SU-DHL-6 (cell line): ENCODE data around the gene SHROOM2.

ENCODE experiments used
- H2AFZ ChIP-seq: fragments of 200-600 bp; sonication (generic); 2 replicates; pipeline ENCODE4 v1.6.1; 2014; ENCODE audit warnings: low read depth, mild to moderate bottlenecking, moderate library complexity, mixed read lengths, antibody characterized with exemption, low read length; ENCODE audit not compliant: severe bottlenecking
- H3F3A ChIP-seq: fragments of 200-600 bp; shearing (Covaris generic); 2 replicates; pipeline ENCODE4 v1.6.0; 2016; ENCODE audit warnings: antibody characterized with exemption, mild to moderate bottlenecking; ENCODE audit not compliant: insufficient read depth
- H3K27ac ChIP-seq: fragments of 200-600 bp; sonication (generic); 2 replicates; pipeline ENCODE4 v1.5.1; 2016; ENCODE audit warnings: low read depth, mild to moderate bottlenecking, low read length, moderate library complexity, mixed read lengths
- H3K27me3 ChIP-seq: fragments of 200-600 bp; sonication (generic), shearing (Covaris generic); 2 replicates; pipeline ENCODE4 v1.6.0; 2014; ENCODE audit warnings: mild to moderate bottlenecking, low read length
- H3K36me3 ChIP-seq: fragments of 200-600 bp; sonication (generic); 2 replicates; pipeline ENCODE4 v1.6.1; 2014; ENCODE audit warnings: mild to moderate bottlenecking, low read length, mixed read lengths
- H3K4me2 ChIP-seq: fragments of 300-600, 200-600 bp; shearing (Covaris generic), sonication (generic); 2 replicates; pipeline ENCODE4 v1.6.0; 2014; ENCODE audit warnings: low read length, low read depth, mild to moderate bottlenecking; ENCODE audit not compliant: poor library complexity, severe bottlenecking
- H3K4me3 ChIP-seq: fragments of 200-600 bp; sonication (generic); 2 replicates; pipeline ENCODE4 v1.5.1; 2014; ENCODE audit warnings: antibody characterized with exemption, low read length, mild to moderate bottlenecking, mixed read lengths; ENCODE audit not compliant: insufficient read depth, poor library complexity, severe bottlenecking
- H3K79me2 ChIP-seq: fragments of 200-600 bp; sonication (generic); 2 replicates; pipeline ENCODE4 v1.6.1; 2014; ENCODE audit warnings: mild to moderate bottlenecking, low read length, moderate library complexity; ENCODE audit not compliant: insufficient read depth
- H3K9ac ChIP-seq: fragments of 200-600 bp; sonication (generic); 2 replicates; pipeline ENCODE4 v1.7.0; 2014; ENCODE audit warnings: mild to moderate bottlenecking, low read length
- H3K9me2 ChIP-seq: fragments of 200-600 bp; sonication (generic); replicated peaks from 2 replicates; pipeline ENCODE4 v1.6.1; 2014; ENCODE audit warnings: low read length; ENCODE audit not compliant: insufficient read depth
- H3K9me3 ChIP-seq: fragments of 200-600 bp; sonication (generic); 2 replicates; pipeline ENCODE4 v1.6.1; 2014; ENCODE audit warnings: low read length, mixed read lengths; ENCODE audit not compliant: insufficient read depth
- H4K20me1 ChIP-seq: fragments of 200-600 bp; sonication (generic); 2 replicates; pipeline ENCODE4 v1.6.1; 2014; ENCODE audit warnings: low read depth, mild to moderate bottlenecking, antibody characterized with exemption, low read length, moderate library complexity, mixed read lengths
- EZH2phosphoT487 ChIP-seq: fragments of 200-600 bp; sonication (generic), shearing (Covaris generic); conservative IDR thresholded peaks from 2 replicates; pipeline ENCODE4 v1.6.1; 2018; ENCODE audit warnings: mild to moderate bottlenecking, antibody characterized with exemption, low read length, moderate library complexity, mixed read lengths
- TF ChIP-seq, protein P1 (sequence below): fragments of 200-600 bp; sonication (generic); IDR thresholded peaks from one replicate; pipeline ENCODE4 v1.5.1; 2017; ENCODE audit warnings: antibody characterized with exemption, mild to moderate bottlenecking, low read length, moderate library complexity; ENCODE audit not compliant: insufficient read depth, poor library complexity, severe bottlenecking

The SHROOM2 gene

DNA sequence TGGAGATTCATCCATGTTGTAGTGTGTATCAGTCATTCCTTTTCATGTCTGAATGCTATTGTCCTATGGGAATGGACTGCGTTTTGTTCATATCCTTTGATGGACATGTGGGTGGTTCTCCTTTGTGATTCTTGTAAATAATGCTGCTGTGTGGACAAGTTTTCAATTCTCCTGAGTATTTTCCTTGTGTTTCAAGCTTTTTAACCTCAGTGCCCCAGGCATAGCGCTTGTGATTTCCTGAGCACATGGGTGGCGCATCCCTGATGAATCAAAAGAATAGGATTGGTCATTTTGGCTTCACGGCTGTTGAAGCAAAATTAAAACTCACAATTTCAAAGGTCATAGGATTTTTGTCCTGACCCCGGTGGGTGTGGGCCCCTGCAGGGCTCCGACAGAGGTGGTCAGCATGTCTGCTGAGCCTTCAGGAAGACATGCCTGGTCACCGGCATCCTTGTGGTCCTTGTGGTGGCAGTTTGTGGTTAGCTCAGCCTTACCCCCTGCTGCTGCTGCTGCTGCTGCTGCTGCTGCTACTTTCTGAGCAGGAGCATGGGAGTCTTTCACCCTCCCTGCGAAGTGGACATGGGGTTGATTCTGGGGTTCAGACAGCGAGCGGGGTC is 30.0 kb downstream of the SHROOM2 start:
- no peaks in the 10 kb centered on the region for H3K79me2 ChIP-seq
- H3K4me2 ChIP-seq, result no peak overlapping the region

DNA sequence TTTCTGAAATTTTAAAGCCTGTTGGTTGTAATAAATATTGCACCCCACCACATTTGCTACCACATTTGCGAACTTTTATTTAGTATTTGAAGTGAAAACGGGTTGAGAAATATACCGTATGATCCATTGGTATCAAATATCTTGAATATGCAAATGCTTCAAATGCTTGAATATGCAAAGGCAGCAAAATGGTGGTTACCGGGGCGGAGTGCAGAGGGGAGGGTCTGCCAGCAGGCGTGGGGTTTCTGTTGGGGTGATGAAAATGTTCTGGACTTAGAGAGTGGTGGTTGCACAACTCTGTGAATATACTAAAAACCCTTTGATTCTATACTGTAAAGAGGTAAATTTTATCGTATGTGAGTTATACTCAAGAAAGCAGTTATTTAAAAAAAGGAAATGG is 35.3 kb downstream of the SHROOM2 start:
- Histone ChIP-seq H3K9me3 (no peaks in the 10 kb centered on the region), H3K27me3 (no peaks in the 10 kb centered on the region), H3K9ac (no peak overlapping the region), H3K9me2 (no peaks in the 10 kb centered on the region), H3F3A (no peaks in the 10 kb centered on the region), H3K36me3 (no peaks in the 10 kb centered on the region), H2AFZ (no peak overlapping the region), H3K4me2 (no peak overlapping the region), H4K20me1 (no peaks in the 10 kb centered on the region), H3K79me2 (no peaks in the 10 kb centered on the region), H3K27ac (no peak overlapping the region), H3K4me3 (no peak overlapping the region)
- no peak for TF ChIP-seq EZH2phosphoT487
- TF ChIP-seq, protein P1, sequence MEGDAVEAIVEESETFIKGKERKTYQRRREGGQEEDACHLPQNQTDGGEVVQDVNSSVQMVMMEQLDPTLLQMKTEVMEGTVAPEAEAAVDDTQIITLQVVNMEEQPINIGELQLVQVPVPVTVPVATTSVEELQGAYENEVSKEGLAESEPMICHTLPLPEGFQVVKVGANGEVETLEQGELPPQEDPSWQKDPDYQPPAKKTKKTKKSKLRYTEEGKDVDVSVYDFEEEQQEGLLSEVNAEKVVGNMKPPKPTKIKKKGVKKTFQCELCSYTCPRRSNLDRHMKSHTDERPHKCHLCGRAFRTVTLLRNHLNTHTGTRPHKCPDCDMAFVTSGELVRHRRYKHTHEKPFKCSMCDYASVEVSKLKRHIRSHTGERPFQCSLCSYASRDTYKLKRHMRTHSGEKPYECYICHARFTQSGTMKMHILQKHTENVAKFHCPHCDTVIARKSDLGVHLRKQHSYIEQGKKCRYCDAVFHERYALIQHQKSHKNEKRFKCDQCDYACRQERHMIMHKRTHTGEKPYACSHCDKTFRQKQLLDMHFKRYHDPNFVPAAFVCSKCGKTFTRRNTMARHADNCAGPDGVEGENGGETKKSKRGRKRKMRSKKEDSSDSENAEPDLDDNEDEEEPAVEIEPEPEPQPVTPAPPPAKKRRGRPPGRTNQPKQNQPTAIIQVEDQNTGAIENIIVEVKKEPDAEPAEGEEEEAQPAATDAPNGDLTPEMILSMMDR, result no peak

More for the DNA sequence above, 30.0 kb downstream of the SHROOM2 start:
- H3K4me3 ChIP-seq, result no peak overlapping the region
- H2AFZ ChIP-seq, result no peak overlapping the region
- H3K27ac ChIP-seq, result no peak overlapping the region
- H3K36me3 ChIP-seq, result no peaks in the 10 kb centered on the region
- H3K9me3 ChIP-seq, result no peaks in the 10 kb centered on the region
- no peaks in the 10 kb centered on the region for H3K9me2 ChIP-seq
- no peaks in the 10 kb centered on the region for H3F3A ChIP-seq
- no peak overlapping the region for H3K9ac ChIP-seq
- H3K27me3 ChIP-seq, result no peaks in the 10 kb centered on the region
- no peak for TF ChIP-seq EZH2phosphoT487
- TF ChIP-seq, protein P1, result no peak
- H4K20me1 ChIP-seq, result no peaks in the 10 kb centered on the region

DNA sequence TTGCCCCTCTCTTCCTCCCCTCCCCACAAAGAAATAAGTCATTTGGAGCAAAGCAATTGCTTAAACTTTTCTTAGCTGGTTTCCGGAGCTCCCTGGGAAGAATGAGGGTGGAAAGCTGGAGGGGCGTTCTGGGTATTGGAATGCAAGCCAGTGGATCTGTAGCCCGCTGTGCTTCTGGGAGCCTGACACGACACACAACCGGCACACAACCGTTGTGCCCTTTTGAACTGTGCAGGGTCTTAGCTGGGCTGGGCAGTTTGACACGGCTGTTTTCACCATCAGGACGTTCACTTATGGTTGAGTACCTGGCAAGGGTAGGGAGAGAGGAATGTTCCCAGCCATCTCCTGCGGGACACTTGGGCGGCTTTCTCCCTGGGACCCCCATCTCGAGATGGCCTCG is 38.3 kb downstream of the SHROOM2 start:
- Histone ChIP-seq H3F3A (no peaks in the 10 kb centered on the region), H3K79me2 (no peaks in the 10 kb centered on the region), H3K27me3 (no peaks in the 10 kb centered on the region), H3K9ac (no peak overlapping the region), H3K4me3 (no peak overlapping the region), H4K20me1 (no peaks in the 10 kb centered on the region), H3K27ac (no peak overlapping the region), H3K36me3 (no peaks in the 10 kb centered on the region), H3K9me3 (no peaks in the 10 kb centered on the region), H2AFZ (no peak overlapping the region), H3K4me2 (no peak overlapping the region), H3K9me2 (no peaks in the 10 kb centered on the region)
- TF ChIP-seq, protein P1, result no peak
- TF ChIP-seq EZH2phosphoT487, result no peak
